Bronchial epithelial cell (primary cell): ENCODE results near the gene AOPEP. TPM values are rescaled to one million over a fixed set of nuclear protein-coding genes. Genes with fewer than 3 reads are reported as not detected.

Experiments
- DNase-seq: peaks from one replicate; pipeline ENCODE4 v3.0.0-alpha.2; 2010; ENCODE audit warnings: low read depth
- FAIRE-seq: peaks from 2 replicates; lab custom pipeline; 2011; peaks lifted over from hg19 to GRCh38; lab: Jason Lieb, UNC
- H3K27me3 ChIP-seq: 2 replicates; pipeline ENCODE4 v1.5.1; 2011; ENCODE audit warnings: low read length; ENCODE audit not compliant: control insufficient read depth, insufficient read depth
- H3K36me3 ChIP-seq: 2 replicates; pipeline ENCODE4 v1.5.1; 2011; ENCODE audit warnings: low read length; ENCODE audit not compliant: control insufficient read depth, insufficient read depth
- H3K4me3 ChIP-seq: 2 replicates; pipeline ENCODE4 v1.5.1; 2011; ENCODE audit warnings: mild to moderate bottlenecking, low read depth, low read length, control low read depth
- CTCF ChIP-seq: IDR thresholded peaks from 2 replicates; pipeline ENCODE4 v1.5.1; 2011; ENCODE audit warnings: mild to moderate bottlenecking, moderate library complexity, low read length, control low read depth, inconsistent platforms; ENCODE audit not compliant: insufficient read depth, severe bottlenecking
- total RNA-seq: library from RNA; depleted of rRNA; stranded (reverse); fragments of >200 nt; gene quantifications from 2 replicates; pipeline ENCODE4 v1.2.1, GENCODE V29; 2014

The AOPEP gene
- total RNA-seq, 1 donor from 2014 or later: 91.1 TPM

- TF ChIP-seq CTCF: no peak
- Histone ChIP-seq H3K36me3 (no peaks in the 10 kb centered on the region), H3K4me3 (no peak overlapping the region), H3K27me3 (no peaks in the 10 kb centered on the region)
- DNase-seq (peak; percentile 39), FAIRE-seq (no peak)
Observed at GRCh38 chr9:94950579-94951323, 224.3 kb downstream of the AOPEP start.

GRCh38 chr9:94951324-94952135 is 225.0 kb downstream of the AOPEP start:
- H3K36me3 ChIP-seq: no peaks in the 10 kb centered on the region
- no peak for TF ChIP-seq CTCF
- FAIRE-seq (no peak), DNase-seq (peak; percentile 33)
- H3K27me3 ChIP-seq: no peaks in the 10 kb centered on the region
- no peak overlapping the region for H3K4me3 ChIP-seq

GRCh38 chr9:94952565-94953373 is 226.3 kb downstream of the AOPEP start:
- no peak for FAIRE-seq
- Histone ChIP-seq H3K4me3 (no peak overlapping the region), H3K36me3 (no peaks in the 10 kb centered on the region), H3K27me3 (no peaks in the 10 kb centered on the region)
- TF ChIP-seq CTCF: no peak
- peak; percentile 80 for DNase-seq

- DNase-seq: no peak
- no peak for FAIRE-seq
- Histone ChIP-seq H3K36me3 (no peaks in the 10 kb centered on the region), H3K4me3 (no peak overlapping the region), H3K27me3 (no peaks in the 10 kb centered on the region)
- TF ChIP-seq CTCF: no peak
Observed at GRCh38 chr9:94956731-94957130, 230.2 kb downstream of the AOPEP start.

- no peak for TF ChIP-seq CTCF
- Histone ChIP-seq H3K36me3 (no peaks in the 10 kb centered on the region), H3K27me3 (no peaks in the 10 kb centered on the region), H3K4me3 (no peak overlapping the region)
- FAIRE-seq: no peak
- DNase-seq: no peak
Observed at GRCh38 chr9:94960964-94961363, 234.5 kb downstream of the AOPEP start.
